Liver (tissue), 3 donors: ENCODE measurements around the gene AHDC1.

Experiments used
- TAF1 ChIP-seq: conservative IDR thresholded peaks from 2 replicates; pipeline ENCODE4 v1.6.1; 2016; ENCODE audit warnings: antibody characterized with exemption, mild to moderate bottlenecking
- YY1 ChIP-seq: IDR thresholded peaks from 2 replicates; pipeline ENCODE4 v1.6.1; 2016; ENCODE audit warnings: antibody characterized with exemption, mild to moderate bottlenecking
- TF ChIP-seq, protein P1 (sequence below): fragments of 150-350 bp; IDR thresholded peaks from 2 replicates; pipeline ENCODE4 v1.5.1; 2017; ENCODE audit warnings: improper control_type of control experiment, low read depth, low read length; ENCODE audit not compliant: missing input control
- donor health status: healthy.
- donor health status: healthy.

- TF ChIP-seq, protein P1, sequence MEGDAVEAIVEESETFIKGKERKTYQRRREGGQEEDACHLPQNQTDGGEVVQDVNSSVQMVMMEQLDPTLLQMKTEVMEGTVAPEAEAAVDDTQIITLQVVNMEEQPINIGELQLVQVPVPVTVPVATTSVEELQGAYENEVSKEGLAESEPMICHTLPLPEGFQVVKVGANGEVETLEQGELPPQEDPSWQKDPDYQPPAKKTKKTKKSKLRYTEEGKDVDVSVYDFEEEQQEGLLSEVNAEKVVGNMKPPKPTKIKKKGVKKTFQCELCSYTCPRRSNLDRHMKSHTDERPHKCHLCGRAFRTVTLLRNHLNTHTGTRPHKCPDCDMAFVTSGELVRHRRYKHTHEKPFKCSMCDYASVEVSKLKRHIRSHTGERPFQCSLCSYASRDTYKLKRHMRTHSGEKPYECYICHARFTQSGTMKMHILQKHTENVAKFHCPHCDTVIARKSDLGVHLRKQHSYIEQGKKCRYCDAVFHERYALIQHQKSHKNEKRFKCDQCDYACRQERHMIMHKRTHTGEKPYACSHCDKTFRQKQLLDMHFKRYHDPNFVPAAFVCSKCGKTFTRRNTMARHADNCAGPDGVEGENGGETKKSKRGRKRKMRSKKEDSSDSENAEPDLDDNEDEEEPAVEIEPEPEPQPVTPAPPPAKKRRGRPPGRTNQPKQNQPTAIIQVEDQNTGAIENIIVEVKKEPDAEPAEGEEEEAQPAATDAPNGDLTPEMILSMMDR, result no peak
- TF ChIP-seq YY1 (no peak), TAF1 (no peak)
Measured at GRCh38 chr1:27547220-27548116, 56.5 kb downstream of the AHDC1 start.
